IMR-90 (cell line): ENCODE data around the gene CAPN6. TPM values are rescaled to one million over a fixed set of nuclear protein-coding genes. Genes with fewer than 3 reads are reported as not detected.

Experiments used
- ATAC-seq: fragments of 200-7000 bp; cut with Tn5 transposase; 2 replicates; pipeline ENCODE4 v1.9.1; 2020; ENCODE audit warnings: low read depth, mild to moderate bottlenecking, moderate library complexity
- BruUV-seq: library from RNA; stranded (reverse); fragments of 400-500 nt; replicated peaks from 2 replicates; lab custom pipeline; 2021; lab: Mats Ljungman, UMichigan
- CTCF ChIA-PET: fragments of 300-600 bp; formaldehyde crosslinking; extraction: SDS; loops from one replicate; lab custom pipeline; 2021; ENCODE audit warnings: antibody characterized with exemption; lab: Yijun Ruan, JAX
- POLR2A ChIA-PET: fragments of 300-600 bp; sonication (Branson Sonifier 250); formaldehyde crosslinking; loops from one replicate; lab custom pipeline; 2022; ENCODE audit warnings: antibody characterized with exemption; ENCODE audit not compliant: unreplicated experiment; lab: Charles Lee
- DNase-seq: peaks from one replicate; pipeline ENCODE4 v3.0.0; 2013
- H2AFZ ChIP-seq: replicated peaks from 2 replicates; pipeline ENCODE3; 2013; ENCODE audit warnings: low read length, mild to moderate bottlenecking; ENCODE audit not compliant: poor library complexity
- H2AK5ac ChIP-seq: 2 replicates; pipeline ENCODE4 v1.6.1; 2013; ENCODE audit warnings: low read depth, low read length, inconsistent platforms
- H2AK9ac ChIP-seq: replicated peaks from 2 replicates; pipeline ENCODE3; 2013; ENCODE audit warnings: mild to moderate bottlenecking, low read depth, low read length, moderate library complexity; ENCODE audit not compliant: poor library complexity
- H2BK120ac ChIP-seq: 2 replicates; pipeline ENCODE4 v1.6.1; 2013; ENCODE audit warnings: low read depth, low read length, inconsistent platforms
- H2BK15ac ChIP-seq: 3 replicates; pipeline ENCODE4 v1.6.1; 2013; ENCODE audit warnings: low read depth, low read length, inconsistent platforms
- H2BK20ac ChIP-seq: 2 replicates; pipeline ENCODE4 v1.6.1; 2013; ENCODE audit warnings: low read depth, mild to moderate bottlenecking, inconsistent platforms, low read length, moderate library complexity
- H2BK5ac ChIP-seq: 2 replicates; pipeline ENCODE4 v1.6.1; 2013; ENCODE audit warnings: mild to moderate bottlenecking, low read depth, low read length, inconsistent platforms; ENCODE audit not compliant: poor library complexity, severe bottlenecking
- H3K14ac ChIP-seq: replicated peaks from 2 replicates; pipeline ENCODE4 v1.6.1; 2013; ENCODE audit warnings: low read depth, low read length, inconsistent platforms
- H3K18ac ChIP-seq: 2 replicates; pipeline ENCODE4 v1.6.1; 2013; ENCODE audit warnings: low read depth, low read length, control low read depth
- H3K23ac ChIP-seq: 2 replicates; pipeline ENCODE4 v1.6.1; 2013; ENCODE audit warnings: low read depth, low read length, inconsistent platforms
- H3K27ac ChIP-seq: 2 replicates; pipeline ENCODE4 v1.5.1; 2013; ENCODE audit warnings: mild to moderate bottlenecking, control low read depth, low read length; ENCODE audit not compliant: insufficient read depth
- H3K27me3 ChIP-seq: 2 replicates; pipeline ENCODE4 v1.6.1; 2013; ENCODE audit warnings: low read length; ENCODE audit not compliant: control insufficient read depth, insufficient read depth
- H3K36me3 ChIP-seq: 2 replicates; pipeline ENCODE4 v1.6.1; 2013; ENCODE audit warnings: low read length, mixed read lengths; ENCODE audit not compliant: control insufficient read depth, insufficient read depth
- H3K4ac ChIP-seq: 2 replicates; pipeline ENCODE4 v1.6.1; 2013; ENCODE audit warnings: low read depth, low read length, inconsistent platforms
- H3K4me1 ChIP-seq: 2 replicates; pipeline ENCODE4 v1.6.1; 2013; ENCODE audit warnings: low read length, mixed read lengths; ENCODE audit not compliant: control insufficient read depth, insufficient read depth
- H3K4me2 ChIP-seq: 2 replicates; pipeline ENCODE4 v1.6.1; 2013; ENCODE audit warnings: low read depth, mild to moderate bottlenecking, control low read depth, low read length, moderate library complexity
- H3K4me3 ChIP-seq: 2 replicates; pipeline ENCODE4 v1.5.1; 2013; ENCODE audit warnings: low read depth, mild to moderate bottlenecking, control low read depth, low read length, moderate library complexity; ENCODE audit not compliant: insufficient read depth
- H3K56ac ChIP-seq: 2 replicates; pipeline ENCODE4 v1.6.1; 2013; ENCODE audit warnings: low read length, inconsistent platforms; ENCODE audit not compliant: insufficient read depth; ENCODE audit errors: extremely low read depth
- H3K79me1 ChIP-seq, 2 experiments: 2 replicates each; pipeline ENCODE4 v1.6.1; 2013; ENCODE audit warnings: low read length in 2 of 2, inconsistent platforms in 1 of 2, low read depth in 1 of 2
- H3K9ac ChIP-seq: 2 replicates; pipeline ENCODE4 v1.6.1; 2013; ENCODE audit warnings: low read depth, low read length, control low read depth
- H3K9me1 ChIP-seq: 2 replicates; pipeline ENCODE4 v1.6.1; 2013; ENCODE audit warnings: low read length, inconsistent platforms; ENCODE audit not compliant: insufficient read depth
- H3K9me3 ChIP-seq: 2 replicates; pipeline ENCODE4 v1.6.1; 2013; ENCODE audit warnings: low read length; ENCODE audit not compliant: control insufficient read depth, insufficient read depth
- H4K20me1 ChIP-seq: 2 replicates; pipeline ENCODE4 v1.6.1; 2013; ENCODE audit warnings: low read length, inconsistent platforms; ENCODE audit not compliant: insufficient read depth
- H4K5ac ChIP-seq: 2 replicates; pipeline ENCODE4 v1.6.1; 2013; ENCODE audit warnings: mild to moderate bottlenecking, low read depth, low read length, control low read depth
- H4K8ac ChIP-seq, 2 experiments: 2 replicates each; pipeline ENCODE4 v1.6.1; 2013; ENCODE audit warnings: low read depth in 2 of 2, low read length in 2 of 2, control low read depth in 1 of 2, inconsistent platforms in 1 of 2
- H4K91ac ChIP-seq: 2 replicates; pipeline ENCODE4 v1.6.1; 2013; ENCODE audit warnings: low read depth, low read length, inconsistent platforms; ENCODE audit not compliant: insufficient read depth
- BHLHE40 ChIP-seq: fragments of 150-350 bp; IDR thresholded peaks from 2 replicates; pipeline ENCODE4 v1.6.1; 2016; ENCODE audit warnings: mild to moderate bottlenecking, low read depth, low read length
- CHD1 ChIP-seq: IDR thresholded peaks from 2 replicates; pipeline ENCODE4 v1.6.1; 2012; ENCODE audit warnings: low read depth, low read length, improper control_type of control experiment
- MAFK ChIP-seq: IDR thresholded peaks from 2 replicates; pipeline ENCODE4 v1.6.1; 2012; ENCODE audit warnings: low read depth, low read length, improper control_type of control experiment
- MXI1 ChIP-seq: IDR thresholded peaks from 2 replicates; pipeline ENCODE4 v1.6.1; 2012; ENCODE audit warnings: low read depth, mild to moderate bottlenecking, low read length, moderate library complexity, borderline replicate concordance
- POLR2A ChIP-seq: IDR thresholded peaks from 2 replicates; pipeline ENCODE4 v1.6.1; 2012; ENCODE audit warnings: mild to moderate bottlenecking, low read depth, low read length
- RCOR1 ChIP-seq: IDR thresholded peaks from 2 replicates; pipeline ENCODE4 v1.6.1; 2012; ENCODE audit warnings: mild to moderate bottlenecking, low read length, improper control_type of control experiment; ENCODE audit not compliant: insufficient replicate concordance
- SMC3 ChIP-seq: fragments of 150-350 bp; IDR thresholded peaks from 2 replicates; pipeline ENCODE4 v1.6.1; 2016; ENCODE audit warnings: low read depth, mild to moderate bottlenecking, antibody characterized with exemption, low read length, moderate library complexity
- WGBS, 2 experiments: methylation state at CpG; one replicate each; pipeline versions ENCODE4 v1.1.5 to v1.1.7; 2013; ENCODE audit warnings: missing lambda C conversion rate in 2 of 2; ENCODE audit not compliant: insufficient read length in 1 of 2; ENCODE audit errors: extremely low coverage in 2 of 2; 5-methylcytosine and 5-hydroxymethylcytosine counted together
- dilution Hi-C: fragments of 300-500 bp; cut with HindIII; formaldehyde crosslinking; loops from one replicate; pipeline ENCODE4 v1.14.3; 2018; ENCODE audit warnings: low sequenced_read_pairs; ENCODE audit not compliant: unreplicated experiment
- in situ Hi-C: fragments of 300-500 bp; cut with MboI; formaldehyde crosslinking; loops from 3 replicates; pipeline ENCODE4 v1.14.3; 2019; ENCODE audit warnings: low sequenced_read_pairs, inconsistent platforms, mixed read lengths
- intact Hi-C: fragments of 100-400 bp; cut with micrococcal nuclease; formaldehyde crosslinking; loops from 2 replicates; pipeline ENCODE4 v1.10.0; 2022
- polyA plus RNA-seq, 3 experiments: library from polyadenylated mRNA; depleted of rRNA; stranded (reverse); fragments of >200 nt; gene quantifications; 2 replicates each; pipeline ENCODE4 v1.2.3, GENCODE V29; 2012; ENCODE audit warnings: low replicate concordance in 1 of 3
- total RNA-seq: library from RNA; depleted of rRNA; stranded (reverse); fragments of >200 nt; gene quantifications from 2 replicates; pipeline ENCODE4 v1.2.3, GENCODE V29; 2012
- TF ChIP-seq, protein P1 (sequence below): fragments of 150-350 bp; IDR thresholded peaks from 2 replicates; pipeline ENCODE4 v1.6.1; 2016; ENCODE audit warnings: low read depth, mild to moderate bottlenecking, low read length, moderate library complexity, borderline replicate concordance

Gene CAPN6
- total and polyA plus RNA-seq, 2 of the 4 experiments (the other 2 are of a cell fraction): not detected

DNA sequence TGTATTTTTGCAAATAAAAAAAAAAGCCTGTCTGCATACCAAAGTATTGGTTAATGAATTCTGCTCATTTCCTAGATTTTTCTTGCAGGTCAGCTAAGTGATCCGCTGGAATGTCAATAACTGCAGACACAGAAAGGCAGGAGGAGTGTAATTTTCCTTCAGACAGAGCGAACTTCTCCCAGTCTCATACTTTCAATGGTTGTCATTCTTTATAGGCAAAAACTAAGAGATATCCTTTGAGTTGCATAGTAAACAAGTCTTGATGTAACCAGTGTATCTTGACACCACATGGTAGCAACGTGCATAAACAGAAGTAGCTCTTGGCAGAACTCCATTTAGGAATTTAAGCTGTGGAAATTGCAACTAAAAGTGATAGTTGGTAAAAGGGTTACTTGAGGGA, 8.2 kb downstream of the CAPN6 start:
- Histone ChIP-seq H4K20me1 (no peaks in the 10 kb centered on the region), H4K8ac (no peak overlapping the region), H3K9me1 (no peaks in the 10 kb centered on the region), H2BK15ac (no peak overlapping the region), H2BK120ac (no peak overlapping the region), H4K91ac (no peak overlapping the region), H2AK9ac (no peak overlapping the region), H3K79me1 (no peaks in the 10 kb centered on the region), H3K4me3 (no peak overlapping the region), H3K18ac (no peak overlapping the region), H3K36me3 (no peaks in the 10 kb centered on the region), H3K4me2 (no peak overlapping the region), H3K4me1 (no peaks in the 10 kb centered on the region), H3K9ac (no peak overlapping the region), H3K27me3 (peaks cover 6% of the 10 kb centered on the region), H3K23ac (no peak overlapping the region), H3K9me3 (no peaks in the 10 kb centered on the region), H4K5ac (no peak overlapping the region), H3K27ac (no peak overlapping the region), H2AK5ac (no peak overlapping the region), H3K4ac (no peak overlapping the region), H3K14ac (no peak overlapping the region), H2BK5ac (no peak overlapping the region), H2BK20ac (no peak overlapping the region), H2AFZ (no peak overlapping the region), H3K56ac (no peak overlapping the region)
- no TSS peak for BruUV-seq
- POLR2A ChIA-PET: no interaction called here
- no peak for TF ChIP-seq CHD1
- no peak for TF ChIP-seq BHLHE40
- TF ChIP-seq POLR2A: no peak
- no peak for TF ChIP-seq MAFK
- TF ChIP-seq RCOR1: no peak
- TF ChIP-seq MXI1: no peak
- TF ChIP-seq, protein P1, sequence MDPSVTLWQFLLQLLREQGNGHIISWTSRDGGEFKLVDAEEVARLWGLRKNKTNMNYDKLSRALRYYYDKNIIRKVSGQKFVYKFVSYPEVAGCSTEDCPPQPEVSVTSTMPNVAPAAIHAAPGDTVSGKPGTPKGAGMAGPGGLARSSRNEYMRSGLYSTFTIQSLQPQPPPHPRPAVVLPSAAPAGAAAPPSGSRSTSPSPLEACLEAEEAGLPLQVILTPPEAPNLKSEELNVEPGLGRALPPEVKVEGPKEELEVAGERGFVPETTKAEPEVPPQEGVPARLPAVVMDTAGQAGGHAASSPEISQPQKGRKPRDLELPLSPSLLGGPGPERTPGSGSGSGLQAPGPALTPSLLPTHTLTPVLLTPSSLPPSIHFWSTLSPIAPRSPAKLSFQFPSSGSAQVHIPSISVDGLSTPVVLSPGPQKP: no peak
- no peak for TF ChIP-seq SMC3
- dilution Hi-C loops (no loop called here), intact Hi-C loops (no loop called here), in situ Hi-C loops (no loop called here)
- DNase-seq (no peak), ATAC-seq (no peak)
- CTCF ChIA-PET: no interaction called here
- WGBS, 2 experiments: no CpG with 5 or more reads among the region's 3 CpGs
